Ureter (tissue), 1 donor: ENCODE results near the gene SMIM43. TPM values are rescaled to one million over a fixed set of nuclear protein-coding genes. Genes with fewer than 3 reads are reported as not detected.
"Not testable (repeated sequence)": the region's sequence is repeated elsewhere in the genome, so short reads cannot be mapped to it uniquely, and the experiment has no call there.

ENCODE experiments used
- DNase-seq: peaks from one replicate; pipeline ENCODE4 v3.0.0-alpha.2; 2020; ENCODE audit warnings: low spot score
- total RNA-seq: library from RNA; stranded (reverse); gene quantifications from one replicate; pipeline ENCODE4 v1.2.4, GENCODE V29; 2023
- donor health status: DM: yes; HTN: yes; CAD: no.

The SMIM43 gene
- total RNA-seq, 1 donor from 2014 or later: not detected

DNA sequence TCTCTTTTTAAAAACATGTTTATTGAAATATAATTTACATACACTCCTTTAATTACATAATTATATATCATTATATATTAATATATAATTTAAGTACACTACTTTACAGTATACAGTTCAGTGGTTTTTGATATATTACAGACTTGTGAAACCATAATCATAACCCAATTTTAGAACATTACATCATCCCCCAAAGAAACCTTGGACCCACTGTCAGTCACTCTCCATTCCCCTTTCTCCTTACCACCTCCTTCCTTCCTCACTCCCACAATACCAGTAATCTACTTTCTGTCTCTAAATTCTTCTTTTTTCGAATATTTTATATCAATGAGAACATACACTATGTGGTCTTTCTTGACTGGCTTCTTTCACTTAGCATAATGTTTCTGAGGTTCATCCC lies 18.2 kb upstream of the SMIM43 start:
- DNase-seq: no peak

GRCh38 chr4:121778991-121779628 lies 14.1 kb upstream of the SMIM43 start:
- no peak for DNase-seq

GRCh38 chr4:121777625-121778024 lies 12.7 kb upstream of the SMIM43 start:
- no peak for DNase-seq

DNA sequence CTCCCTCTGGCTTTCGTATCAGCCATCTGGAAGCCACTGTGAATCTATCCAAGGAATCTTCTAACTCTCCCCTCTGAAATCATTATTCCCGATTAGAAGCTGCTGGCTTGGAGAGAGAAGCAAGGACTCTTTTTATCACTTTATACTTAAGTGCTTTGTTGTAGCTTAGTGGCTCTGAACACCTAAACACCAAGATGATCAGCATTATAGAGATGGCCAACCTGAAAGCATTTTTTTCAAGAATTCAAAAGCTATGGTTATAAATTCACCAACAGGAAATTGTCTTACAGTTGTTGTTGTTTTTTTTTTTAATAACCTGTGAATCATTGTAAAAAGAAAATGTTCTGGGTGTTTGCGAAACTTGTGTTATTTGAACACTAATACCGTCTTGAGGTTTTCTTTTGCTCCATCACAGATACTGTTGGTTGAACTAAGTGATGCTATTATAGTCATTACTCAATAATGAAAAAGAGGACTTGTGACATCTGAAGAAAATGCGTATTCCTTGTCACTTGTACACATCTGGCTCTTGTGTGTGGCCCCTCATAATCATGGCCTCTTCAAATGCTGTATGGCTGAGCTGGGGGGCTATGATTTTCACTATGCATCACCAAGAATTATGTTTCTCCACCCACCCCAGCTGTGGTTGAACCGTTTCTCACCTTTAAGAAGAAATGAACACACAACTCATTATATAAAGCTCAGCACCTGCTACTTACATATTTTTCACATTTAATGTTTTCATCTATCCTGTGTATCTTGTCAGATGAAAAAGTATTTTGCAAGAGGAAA lies 11.8 kb upstream of the SMIM43 start:
- DNase-seq: no peak

DNA sequence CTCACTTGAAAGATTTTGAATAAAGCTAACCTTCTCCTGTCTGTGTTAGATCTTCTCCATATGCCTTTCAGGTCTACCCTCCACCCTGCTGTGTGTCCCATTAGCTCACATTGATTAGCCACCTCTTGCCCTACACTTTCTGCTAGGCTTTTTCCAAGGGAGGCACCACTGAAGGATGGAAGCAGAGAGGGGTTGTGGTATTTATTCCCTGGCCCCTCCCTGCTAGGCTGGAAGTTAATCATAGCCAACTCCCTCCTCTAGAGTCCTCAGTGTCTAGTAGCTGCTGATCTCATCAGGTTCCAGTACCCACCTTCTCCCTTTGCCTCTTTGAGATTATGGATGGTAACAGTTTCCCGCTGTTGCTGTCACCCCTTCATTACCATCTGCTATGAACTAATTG lies 8.9 kb upstream of the SMIM43 start:
- no peak for DNase-seq

DNA sequence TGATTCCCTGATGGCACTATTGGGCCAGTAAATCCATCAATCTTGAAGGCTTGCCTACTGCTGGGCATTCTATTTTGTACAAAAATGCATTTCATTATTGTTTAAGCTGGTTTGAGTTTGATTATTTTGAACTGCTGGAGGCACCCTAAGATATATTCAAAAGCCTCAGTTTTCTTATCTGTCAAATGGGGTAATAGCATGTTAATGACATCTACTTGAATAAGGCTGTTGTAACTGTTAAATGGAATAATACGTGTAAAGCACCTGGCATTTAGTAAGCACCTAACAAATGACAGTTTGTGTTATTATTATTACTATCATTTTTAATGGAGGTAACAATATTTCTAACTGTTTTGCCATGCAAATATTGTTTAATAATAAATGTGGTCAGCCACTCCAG lies 6.9 kb upstream of the SMIM43 start:
- no peak for DNase-seq

DNA sequence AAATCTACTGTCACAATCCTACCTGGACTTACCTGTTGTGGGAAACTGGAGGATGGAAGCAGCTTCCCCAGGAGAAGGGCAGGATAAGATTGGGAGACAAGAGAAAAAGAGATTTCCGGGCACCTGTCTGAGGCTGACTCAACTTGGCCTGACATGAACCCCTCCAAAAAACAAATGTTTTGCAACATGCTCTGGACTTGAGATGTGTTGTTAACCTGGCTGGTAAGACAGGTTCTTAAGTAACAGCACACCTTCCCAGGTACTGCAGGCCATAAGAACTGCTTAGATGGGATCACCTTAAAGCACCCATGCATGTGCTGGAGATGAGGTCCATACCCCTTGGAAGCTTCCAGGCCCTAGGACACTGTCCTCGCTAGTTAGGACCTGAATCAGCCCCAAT lies 4.4 kb upstream of the SMIM43 start:
- DNase-seq: no peak

- DNase-seq: no peak
Observed at GRCh38 chr4:121767166-121767565, 2.2 kb upstream of the SMIM43 start.

- no peak for DNase-seq
Observed at GRCh38 chr4:121765971-121766538, 1.1 kb upstream of the SMIM43 start.

GRCh38 chr4:121765368-121765705 lies 373 bp upstream of the SMIM43 start:
- DNase-seq: no peak

DNA sequence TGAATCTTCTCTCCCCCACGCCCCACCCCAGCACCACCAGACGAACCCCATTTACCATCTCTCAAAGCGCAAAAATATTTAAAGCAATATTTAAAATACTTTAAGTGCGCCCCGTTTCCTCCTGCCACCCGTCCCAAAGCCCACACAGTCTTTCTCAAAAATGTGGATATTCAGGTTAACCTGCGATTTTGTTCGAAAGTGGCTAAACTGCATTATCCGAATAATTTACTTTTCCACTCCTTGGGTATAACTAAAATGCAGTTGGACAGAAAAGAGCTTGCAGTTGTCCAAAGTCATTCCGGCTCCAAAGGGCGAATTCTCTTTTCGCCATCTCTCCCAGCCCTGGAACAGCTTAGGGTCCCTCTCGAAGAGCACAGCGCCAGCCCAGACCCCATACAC lies 662 bp downstream of the SMIM43 start:
- no peak for DNase-seq

DNA sequence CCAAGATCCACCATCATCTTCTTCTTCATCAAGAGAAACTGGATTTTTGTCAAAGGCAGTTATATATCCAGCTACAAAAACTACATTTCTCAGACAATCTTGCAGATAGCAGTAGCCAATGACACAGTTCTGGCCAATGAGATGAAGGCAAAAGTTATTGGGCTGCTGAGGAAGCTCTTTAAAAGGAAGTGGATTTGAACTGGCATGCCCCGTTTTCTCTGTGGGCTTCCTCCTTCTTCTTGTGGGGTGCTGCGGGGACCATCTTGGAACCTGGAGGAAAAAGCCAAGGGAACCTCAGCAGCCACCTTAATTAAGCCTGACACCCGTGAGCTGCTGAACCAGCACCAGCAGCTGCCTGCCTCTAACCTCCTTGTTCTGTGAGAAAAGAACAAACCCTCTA lies 4.8 kb downstream of the SMIM43 start:
- DNase-seq: no peak

- no peak for DNase-seq
Observed at GRCh38 chr4:121758925-121759568, 5.9 kb downstream of the SMIM43 start.

GRCh38 chr4:121752142-121752541 lies 12.8 kb downstream of the SMIM43 start:
- DNase-seq: not testable (repeated sequence)

DNA sequence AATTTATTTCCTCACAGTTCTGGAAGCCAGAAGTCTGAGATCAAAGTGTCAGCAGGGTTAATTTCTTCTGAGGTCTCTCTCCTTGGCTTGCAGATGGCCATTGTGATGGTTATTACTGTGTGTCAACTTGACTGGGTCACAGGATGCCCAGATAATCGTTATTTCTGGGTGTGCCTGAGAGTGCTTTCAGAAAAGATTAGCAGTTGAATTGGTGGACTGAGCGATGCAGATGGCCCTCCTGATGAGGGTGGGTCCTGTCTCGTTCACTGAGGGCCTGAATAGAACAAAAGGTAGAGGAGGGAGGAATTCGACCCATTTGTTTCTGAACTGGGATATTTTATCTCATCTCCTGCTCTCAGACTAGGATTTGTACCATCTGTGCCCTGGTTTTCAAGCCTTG lies 15.7 kb downstream of the SMIM43 start:
- no peak for DNase-seq

DNA sequence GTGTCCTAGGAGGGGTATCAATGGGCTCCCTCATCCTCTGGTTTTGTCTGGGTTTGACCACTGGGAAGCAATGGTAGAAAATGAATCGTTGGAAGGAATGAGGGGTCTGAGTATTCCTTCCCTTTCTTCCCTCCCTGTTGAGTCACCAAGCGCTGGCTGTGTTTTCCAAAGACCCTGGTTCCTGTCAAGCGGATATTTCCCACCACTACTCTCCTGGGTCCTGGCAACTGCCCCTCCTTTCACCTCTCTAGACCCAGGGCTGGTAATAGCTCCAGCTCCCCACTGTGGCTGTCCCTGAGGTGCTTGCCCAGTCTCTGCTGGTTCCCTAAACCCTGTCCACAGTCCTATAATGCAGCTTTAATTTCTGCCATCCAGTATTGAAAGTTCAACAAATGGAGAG lies 22.2 kb downstream of the SMIM43 start:
- DNase-seq: no peak

DNA sequence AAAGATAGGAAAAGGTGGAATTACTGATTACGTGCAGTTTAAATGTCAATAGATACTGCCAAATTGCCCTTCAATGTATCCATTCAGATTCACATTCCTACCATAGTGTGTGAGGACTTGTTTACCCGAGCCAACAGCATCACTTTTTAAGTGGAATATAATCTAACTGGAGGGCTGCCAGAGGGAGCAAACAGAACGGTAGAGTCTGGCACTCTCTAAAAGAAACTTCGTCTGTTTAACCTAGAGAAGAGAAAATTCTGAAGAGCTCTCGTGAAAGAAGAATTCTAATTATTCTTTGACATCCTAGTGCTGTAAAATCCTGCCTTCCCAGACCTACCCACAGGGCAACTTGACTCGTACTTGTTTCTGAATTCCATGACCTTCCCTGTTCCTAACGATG lies 23.2 kb downstream of the SMIM43 start:
- no peak for DNase-seq

DNA sequence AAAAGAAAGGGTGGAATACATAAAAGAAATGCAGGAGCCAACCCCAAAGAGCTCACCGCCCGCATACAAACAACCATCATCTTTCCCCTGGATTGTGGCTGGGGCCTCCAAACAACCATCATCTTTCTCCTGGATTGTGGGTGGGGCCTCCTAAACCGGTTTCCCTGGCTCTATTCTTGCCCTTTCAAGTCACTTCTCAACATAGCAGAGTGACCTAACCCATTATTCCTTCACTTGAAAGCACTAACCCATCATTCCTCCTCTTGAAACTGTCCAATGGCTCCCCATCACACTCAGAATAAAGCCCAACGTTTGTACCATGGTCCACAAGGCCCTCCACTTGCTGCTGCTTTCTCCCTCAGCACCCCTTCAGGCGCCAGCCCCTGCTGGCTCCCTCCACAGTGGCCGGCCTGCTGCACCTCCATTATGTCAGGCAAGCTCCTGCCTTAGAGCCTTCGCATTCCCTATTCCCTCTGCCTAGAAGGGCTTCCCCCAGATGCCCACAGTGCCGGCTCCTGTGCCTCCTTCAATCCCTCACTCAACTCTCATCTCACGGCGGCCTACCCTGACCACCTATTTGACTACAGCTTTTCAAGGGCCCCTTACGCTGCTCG lies 24.1 kb downstream of the SMIM43 start:
- no peak for DNase-seq

GRCh38 chr4:121739575-121739974 lies 25.4 kb downstream of the SMIM43 start:
- DNase-seq: no peak

- no peak for DNase-seq
Observed at GRCh38 chr4:121738780-121739535, 26.0 kb downstream of the SMIM43 start.

DNA sequence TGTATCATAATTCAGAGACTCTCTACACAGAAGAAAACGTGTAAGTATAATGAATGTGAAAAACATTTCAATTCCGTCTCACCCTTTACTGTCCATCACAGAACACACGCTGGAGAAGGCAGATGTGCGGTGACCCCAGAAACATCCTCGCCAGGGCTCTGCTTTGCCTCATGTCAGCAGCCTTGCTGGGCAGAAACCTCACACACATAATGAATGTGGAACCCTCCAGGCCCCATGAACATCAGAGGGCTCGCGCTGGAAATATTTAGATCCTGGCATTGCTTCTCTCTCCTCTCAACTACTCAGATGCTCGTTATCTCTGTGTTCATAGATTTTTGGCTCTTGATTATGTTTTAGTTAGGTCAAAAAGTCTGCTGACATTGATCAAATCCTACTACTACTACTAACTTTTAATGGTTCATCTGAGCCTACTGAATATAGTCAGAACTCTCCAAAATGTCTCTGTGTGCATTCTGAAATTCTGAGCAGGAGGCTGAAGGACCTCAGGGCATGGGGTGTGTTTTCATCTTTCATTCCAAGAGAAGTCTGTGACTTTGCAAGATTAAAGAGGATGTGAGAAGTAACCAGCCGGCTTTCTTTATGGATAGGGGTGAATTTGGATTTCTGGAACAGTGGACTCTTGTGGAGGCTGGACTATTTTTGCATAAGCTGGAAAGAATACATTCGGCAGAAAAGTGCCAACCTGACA lies 27.0 kb downstream of the SMIM43 start:
- no peak for DNase-seq
